GM18502 (cell line): ENCODE data around the gene TRPM2.
"Not testable (repeated sequence)": the region's sequence is repeated elsewhere in the genome, so short reads cannot be mapped to it uniquely, and the experiment has no call there.

Experiments
- ATAC-seq: cut with Tn5 transposase; IDR thresholded peaks from one replicate; pipeline ENCODE4 v1.9.1; 2021; ENCODE audit warnings: mild to moderate bottlenecking; ENCODE audit not compliant: unreplicated experiment, poor library complexity

The TRPM2 gene

DNA sequence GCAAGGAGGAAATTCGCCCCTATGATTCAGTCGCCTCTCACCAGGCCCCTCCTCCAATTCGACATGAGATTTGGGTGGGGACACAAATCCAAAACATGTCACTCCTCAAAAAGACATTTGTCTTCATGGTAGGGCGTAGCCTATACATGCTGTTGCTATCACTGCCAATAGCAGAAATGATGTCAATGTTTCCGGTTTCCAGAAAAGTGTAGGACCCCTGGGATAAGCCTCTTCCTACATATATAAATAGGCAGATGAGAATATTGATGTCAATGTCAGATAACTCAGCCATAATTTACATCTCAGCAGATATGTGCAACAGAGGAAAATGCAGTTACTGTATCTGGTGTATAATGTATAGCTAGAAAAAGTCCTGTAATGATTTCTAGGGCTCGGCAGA, 118.6 kb downstream of the TRPM2 start:
- ATAC-seq: no peak

DNA sequence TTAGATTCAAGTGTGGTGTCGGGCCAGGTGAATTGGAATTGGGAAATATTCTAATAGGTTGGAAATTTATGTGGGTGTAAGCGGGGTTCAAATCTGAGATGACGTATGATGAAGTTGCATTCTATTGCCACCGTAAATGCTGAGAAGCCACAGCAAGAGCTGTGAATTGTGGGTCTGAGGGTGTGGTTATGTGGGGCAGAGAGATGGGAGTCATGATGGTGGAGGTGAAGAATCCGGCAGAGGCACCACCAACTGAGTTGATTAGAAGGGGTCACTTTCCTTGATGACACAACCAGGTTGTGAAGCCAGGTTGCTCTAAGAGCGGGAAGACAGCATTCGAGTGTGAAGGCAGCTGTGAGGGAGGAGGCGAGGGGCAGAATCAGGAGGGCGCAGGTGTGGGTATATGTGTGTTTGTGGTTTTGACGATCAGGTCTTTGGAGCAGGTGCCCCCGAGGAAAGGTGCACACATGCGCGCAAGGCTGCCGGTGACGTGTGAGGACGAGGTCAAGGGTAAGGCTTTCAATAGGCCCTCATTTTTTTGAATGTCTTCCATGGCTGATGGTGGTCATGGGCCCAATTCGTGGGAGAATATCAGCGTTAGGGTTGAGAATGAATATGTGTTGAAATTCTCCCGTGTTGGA, 120.6 kb downstream of the TRPM2 start:
- no peak for ATAC-seq

DNA sequence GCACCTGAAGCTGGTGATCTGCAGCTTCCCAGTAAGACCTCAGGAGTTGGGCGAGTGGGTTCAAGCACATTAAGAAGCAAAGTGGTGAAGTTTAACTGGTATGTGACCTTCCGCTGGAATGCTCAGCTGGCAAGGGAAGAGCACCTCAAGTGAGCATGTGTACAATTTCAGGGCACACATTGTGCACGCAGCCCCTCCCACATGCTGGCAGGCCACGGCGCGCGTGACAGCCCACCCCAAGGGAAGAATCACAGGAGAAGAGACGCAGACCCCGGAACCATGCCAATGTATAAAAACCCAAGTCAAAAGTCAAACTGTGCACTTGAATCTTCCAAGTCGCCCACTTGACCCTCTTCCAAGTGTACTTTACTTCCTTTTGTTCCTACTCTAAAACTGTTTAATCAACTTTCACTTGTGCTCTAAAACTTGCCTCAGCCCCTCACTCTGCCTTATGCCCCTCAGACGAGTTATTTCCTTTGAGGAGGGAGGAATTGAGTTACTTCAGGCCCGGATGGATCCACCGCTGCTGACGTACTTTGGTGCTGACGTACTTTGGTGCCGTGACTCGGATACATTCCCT, 121.9 kb downstream of the TRPM2 start:
- no peak for ATAC-seq

DNA sequence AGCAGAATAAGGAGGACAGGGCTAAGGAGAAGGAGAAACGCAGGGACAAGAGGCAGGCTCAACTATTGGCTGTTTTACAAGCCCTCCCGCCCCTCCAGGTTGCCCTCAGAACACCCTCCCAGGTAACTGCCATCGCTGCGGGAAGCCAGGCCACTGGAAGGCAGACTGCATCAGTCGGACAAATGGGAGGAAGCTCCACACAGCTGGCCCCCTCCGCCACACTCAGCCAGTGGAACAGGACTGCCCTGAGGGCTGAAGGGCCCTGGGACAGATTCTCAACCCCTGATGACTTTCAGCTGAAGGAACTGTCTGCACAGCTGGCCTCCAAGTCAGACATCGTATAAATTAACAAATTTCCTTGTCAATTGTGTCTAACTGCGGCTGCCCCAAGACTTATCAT, 123.7 kb downstream of the TRPM2 start:
- no peak for ATAC-seq

DNA sequence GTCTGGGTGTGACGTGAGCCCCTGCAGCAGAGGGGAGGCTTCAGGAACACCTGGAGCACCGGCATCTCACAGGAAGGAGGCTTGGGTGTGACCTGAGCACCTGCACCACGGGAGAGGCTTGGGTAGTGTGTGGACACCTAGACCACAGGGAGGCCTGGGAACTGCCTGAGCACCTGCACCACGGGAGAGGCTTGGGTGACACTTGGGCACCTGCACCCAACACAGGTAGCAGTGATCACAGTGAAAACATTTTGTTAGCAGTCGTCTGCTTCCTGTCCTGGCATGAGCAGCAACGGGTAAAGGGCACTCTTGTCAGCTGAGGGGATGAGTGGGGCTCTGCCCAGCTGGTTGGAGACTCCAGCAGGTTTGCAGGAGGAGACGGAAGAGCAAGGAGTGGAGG, 124.3 kb downstream of the TRPM2 start:
- no peak for ATAC-seq

DNA sequence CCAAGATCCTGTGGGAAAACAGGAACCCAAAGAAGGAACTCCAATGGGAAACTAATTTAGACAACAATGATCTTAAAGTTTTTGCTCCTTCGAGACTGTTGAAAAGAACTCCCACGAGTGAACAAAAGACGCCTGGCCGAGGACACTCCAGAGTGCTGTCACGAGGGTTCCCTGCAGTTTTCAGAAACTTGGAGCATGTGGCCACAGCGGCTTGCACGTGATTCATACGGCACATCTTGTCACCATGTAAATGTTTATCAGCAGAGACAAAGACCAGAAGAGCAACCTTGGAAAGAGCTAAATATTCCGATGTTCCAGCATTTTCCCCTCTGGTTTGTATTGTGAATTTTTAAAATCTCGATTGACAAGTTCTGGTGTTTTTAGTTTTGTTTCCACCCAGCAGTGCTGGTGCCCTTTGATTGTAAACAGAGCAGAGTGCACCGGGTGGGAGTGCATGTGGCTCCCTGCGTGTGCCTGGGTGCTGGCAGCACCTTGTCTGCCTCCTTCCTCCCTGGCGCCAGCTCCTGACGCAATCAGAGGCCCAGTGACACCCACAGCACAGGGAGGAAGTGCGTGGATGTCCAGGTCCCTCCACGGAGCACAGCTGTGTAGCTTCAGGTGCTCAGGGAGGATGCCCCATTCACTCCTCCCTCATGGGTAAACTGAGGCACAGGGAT, 124.8 kb downstream of the TRPM2 start:
- ATAC-seq: no peak

DNA sequence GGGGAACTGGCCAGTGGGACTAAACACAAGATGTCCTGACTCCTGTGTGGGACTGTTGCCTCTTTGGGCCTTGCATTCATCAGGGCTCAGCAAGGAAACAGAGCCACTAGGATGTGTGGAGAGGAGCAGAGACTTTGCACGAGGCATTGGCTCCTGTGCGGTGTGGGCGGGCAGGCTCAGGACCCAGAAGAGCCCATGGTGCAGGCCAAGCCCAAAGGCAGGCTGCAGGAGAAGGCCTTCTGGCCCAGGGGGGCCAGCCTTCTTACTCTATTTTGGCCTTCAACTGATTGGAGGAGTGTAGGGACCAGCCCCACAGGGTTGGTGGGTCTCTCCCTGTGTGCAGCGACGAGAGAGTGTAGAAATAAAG, 125.4 kb downstream of the TRPM2 start:
- ATAC-seq: no peak

DNA sequence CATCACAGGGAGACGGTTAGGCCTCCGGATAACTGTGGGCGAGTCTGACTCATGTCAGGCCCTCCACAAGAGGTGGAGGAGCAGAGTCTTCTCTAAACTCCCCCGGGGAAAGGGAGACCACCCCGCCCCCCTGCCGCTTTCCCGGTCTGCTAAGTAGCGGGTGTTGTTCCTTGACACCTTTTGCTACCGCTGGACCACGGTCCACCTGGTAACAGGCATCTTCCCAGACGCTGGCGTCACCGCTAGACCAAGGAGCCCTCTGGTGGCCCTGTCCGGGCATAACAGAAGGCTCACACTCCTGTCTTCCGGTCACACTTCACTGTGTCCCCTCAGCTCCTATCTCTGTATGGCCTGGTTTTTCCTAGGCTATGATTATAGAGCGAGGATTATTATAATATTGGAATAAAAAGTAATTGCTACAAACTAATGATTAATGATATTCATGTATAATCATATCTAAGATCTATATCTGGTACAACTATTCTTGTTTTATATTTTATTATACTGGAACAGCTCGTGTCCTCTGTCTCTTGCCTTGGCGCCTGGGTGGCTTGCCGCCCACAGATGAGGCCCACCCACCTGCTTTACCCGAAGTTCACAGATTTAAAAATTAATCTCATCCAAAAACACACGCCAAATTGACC, 126.3 kb downstream of the TRPM2 start:
- ATAC-seq: not testable (repeated sequence)

DNA sequence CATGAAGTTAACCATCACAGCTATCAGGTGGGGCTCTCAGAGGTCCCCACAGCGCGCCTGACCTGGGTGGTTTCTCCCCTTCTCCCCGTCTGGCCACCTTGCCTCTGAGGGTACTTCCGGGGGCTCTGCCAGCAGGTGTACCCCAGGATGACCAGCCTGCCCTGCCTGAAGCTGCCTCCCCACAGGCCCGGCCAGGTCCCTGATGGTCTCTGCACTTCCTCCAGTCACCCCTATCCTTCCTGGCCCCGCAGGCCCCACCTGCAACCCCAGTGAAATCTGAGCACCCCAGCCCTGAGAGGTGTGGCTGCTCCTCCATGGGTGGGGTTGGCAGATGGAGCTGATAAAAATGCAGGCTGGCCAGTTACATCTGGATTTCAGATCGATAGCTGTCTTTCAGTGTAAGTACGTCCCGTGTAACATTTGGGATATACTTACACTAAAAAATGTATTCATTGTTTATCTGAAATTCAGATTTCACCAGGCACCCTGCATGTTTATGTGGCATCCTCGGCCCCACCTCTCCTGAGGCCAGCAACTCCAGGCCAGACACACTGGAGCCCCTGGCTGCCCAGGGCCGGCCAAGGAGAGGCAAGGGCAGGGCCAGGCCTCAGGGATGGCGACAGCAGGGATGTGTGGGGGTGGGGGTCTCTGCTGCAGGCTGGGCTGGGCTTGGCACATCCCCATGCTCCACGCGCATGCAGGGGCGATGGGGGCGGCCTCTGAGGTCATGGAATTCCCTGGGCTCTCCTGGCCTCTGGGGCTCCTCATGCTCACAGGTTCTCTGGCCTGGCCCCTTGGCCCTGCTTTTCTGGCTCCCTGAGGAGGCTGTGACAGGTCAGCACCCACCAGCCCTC, 127.0 kb downstream of the TRPM2 start:
- ATAC-seq: no peak

DNA sequence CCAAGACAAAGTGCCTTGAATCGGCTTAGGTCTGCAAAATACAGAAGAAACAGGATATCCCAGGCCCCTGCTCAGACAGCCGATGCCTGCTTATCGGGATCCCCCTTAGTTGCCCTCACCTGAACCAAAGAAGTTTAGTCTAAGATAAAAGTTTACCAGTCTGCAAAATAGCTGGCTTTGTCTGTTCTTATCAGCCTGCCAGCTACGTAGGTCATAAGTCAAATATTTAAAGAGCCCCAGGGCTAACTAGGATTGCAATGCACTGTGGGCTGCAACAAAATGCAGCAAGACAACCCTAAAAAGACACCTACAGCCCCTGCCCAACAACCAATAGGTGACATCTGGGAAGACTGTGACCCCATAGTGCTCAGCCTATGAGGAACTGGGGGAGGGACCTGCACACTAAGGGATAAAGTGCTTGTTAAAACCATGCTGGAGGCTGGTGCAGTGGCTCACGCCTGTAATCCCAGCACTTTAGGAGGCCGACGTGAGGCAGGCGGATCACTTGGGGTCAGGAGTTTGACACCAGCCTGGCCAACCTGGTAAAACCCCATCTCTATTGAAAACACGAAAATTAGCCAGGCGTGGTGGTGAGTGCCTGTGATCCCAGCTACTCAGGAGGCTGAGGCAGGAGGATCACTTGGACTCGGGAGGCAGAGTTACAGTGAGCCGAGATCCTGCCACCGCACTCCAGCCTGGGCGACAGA, 129.3 kb downstream of the TRPM2 start:
- no peak for ATAC-seq

DNA sequence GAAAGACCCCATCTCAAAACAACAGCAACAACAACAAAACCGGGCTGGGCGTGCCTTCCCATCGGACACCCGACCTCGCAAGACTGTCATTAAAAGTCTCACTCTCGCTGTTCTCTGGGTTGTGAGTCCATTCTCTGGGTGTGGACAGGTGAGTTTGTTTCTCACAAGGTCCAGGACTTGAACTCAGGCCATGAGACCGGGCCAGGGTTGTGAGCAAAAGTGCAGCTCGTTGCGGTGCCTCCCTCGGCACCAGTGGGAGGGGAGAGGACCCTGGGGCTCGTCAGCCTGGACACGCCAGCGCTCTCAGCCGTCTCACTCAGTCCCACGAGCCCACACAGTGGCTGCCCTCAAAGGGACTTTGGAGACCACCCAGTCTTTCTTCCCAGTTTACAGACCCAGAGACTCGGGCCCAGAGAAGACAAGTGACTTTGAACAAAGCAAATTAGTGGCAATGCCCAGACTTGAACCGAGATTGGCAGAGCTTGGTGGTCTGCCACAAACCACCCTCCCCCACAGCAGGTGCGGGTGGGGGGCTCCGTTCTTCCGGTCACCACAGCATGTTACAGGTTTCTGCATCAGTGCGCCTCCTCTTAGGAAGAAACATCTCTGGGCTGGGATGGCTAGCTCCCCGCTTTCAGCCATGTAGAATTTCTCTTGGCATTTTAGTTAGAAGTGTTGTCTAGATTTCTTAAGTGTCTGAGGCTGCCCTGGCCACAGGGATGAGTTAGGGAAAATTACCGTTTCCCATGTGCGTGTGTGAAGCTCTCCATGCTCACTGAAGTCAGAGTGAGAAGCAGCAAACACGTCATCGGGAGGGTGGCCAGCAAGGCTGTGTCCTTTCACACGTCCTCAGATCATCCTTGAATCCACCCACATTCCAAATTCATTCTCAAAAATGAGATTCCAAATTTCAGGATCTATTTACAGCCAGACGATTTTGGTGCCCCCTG, 130.1 kb downstream of the TRPM2 start:
- no peak for ATAC-seq

DNA sequence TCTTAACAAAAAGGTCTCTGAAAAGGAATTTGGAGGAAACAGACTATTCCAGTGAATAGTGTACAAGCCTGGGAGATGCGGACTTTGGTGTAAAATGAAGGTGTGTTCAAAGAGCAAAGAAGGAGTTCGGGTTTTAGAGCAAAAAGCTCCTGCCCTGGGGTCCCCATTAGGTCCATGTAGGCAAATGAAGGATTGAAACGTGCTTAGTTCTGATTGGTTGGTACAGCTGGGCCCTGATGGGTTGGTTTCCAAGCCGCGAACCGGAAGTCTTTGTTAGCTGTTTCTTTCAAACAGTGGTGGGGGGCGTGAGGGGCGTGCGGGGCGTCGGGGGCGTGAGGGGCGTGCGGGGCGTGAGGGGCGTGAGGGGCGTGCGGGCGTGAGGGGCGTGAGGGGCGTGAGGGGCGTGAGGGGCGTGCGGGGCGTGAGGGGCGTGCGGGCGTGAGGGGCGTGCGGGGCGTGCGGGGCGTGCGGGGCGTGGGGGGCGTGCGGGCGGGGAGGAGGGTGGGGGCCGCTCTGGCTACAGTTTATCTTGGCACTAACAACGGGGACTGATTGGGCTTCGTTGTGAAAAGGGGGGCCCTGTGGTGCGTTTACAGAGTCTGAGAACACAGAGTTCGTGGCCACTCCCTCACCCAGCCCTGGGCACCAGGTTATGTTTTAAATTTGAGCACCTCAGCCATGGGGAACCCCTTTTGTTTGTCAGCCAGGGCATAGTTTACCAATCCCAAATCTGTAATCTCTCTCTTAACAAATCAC, 131.3 kb downstream of the TRPM2 start:
- no peak for ATAC-seq

DNA sequence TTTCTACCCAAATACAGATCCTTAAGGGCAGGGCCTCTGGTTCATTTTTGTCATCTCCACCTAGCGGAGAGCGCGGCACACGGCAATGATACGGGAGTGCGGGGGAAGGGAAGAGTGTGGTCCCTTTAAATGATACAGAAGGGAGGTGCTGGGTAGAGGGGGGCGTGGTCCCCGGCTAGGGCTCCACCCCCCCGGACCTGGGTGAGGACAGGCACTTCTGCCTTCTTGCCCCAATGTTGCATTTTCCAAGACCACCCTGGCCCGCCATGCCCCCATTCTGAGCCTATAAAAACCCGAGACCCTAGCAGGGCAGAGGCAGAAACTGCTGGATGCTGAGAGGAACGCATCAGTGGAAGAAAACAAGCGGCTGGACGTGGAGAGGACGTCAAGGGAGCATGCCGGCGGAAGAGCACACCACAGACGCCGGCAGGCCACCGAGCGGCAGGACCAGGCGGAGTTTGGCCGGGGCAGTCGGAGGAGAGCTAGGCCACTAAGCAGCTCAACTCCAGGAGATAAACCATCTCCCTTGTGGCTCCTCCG, 131.9 kb downstream of the TRPM2 start:
- ATAC-seq: no peak

DNA sequence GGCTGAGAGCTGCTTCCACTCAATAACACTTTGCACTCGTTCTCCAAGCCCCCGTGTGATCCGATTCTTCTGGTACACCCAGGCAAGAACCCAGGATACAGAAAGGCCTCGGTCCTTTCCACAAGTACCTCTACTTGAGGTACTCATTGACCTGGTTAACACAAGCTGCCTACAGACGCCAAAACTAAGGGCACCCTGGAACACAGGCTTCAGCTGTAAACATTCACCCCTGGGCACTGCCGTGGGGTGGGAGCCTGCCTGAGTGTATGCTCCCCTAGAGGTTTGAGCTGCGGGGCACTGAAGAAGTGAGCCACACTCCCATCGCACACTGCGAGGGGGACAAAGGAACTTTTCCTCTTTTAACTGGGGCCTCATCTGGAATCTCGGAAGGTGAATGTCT, 132.4 kb downstream of the TRPM2 start:
- ATAC-seq: no peak

DNA sequence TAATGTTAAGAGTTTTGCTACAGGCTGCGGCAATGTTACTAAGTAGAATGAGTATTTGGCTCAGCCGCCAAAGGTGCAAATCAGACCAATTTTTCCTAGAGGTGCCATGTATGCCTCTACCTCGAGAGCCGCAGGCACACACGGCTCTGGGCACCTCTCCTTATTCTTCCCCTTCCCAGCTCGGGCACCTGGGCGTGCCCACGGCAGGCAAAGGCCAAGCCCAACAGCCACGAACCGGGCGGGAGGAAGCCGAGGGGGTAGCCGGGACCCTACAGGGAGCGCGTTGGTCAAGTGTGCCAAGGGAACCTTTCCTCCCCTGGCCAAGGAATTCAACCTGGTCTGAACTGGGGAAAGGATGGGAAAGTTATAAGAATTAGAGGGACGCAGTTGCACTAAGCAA, 132.9 kb downstream of the TRPM2 start:
- no peak for ATAC-seq

DNA sequence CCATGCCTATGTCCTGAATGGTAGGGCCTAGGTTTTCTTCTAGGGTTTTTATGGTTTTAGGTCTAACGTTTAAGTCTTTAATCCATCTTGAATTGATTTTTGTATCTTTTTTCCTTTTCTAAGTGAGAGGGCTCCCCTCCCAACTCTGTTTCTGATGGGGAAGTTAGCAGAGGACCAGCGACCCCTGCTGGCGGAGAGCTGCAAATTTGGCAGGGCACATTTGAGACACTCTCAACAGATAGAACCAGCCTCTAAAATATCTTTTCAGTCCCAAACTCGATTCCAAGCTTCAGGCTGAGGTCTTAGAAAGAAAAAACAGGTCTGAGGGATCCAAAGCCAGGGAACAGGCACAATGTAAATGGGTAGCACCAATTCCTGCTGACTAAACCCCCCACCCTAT, 134.4 kb downstream of the TRPM2 start:
- no peak for ATAC-seq

DNA sequence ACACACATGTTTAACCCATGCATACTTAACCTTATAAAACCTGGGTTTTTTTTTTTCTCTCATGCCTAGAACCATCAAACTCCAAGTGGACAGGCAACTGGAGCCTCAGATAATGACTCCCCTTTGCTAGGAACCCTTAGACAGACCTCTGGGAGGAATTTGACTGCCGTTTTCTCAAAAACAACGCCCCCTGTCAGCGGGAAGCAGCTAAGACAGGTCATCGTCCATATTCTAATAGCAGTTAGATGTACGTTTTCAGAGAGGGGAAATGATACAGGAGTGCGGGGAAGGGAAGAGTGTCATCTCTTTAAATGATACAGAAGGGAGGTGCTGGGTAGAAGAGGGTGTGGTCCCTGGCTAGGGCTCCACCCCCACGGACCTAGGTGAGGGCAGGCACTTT, 136.5 kb downstream of the TRPM2 start:
- no peak for ATAC-seq

DNA sequence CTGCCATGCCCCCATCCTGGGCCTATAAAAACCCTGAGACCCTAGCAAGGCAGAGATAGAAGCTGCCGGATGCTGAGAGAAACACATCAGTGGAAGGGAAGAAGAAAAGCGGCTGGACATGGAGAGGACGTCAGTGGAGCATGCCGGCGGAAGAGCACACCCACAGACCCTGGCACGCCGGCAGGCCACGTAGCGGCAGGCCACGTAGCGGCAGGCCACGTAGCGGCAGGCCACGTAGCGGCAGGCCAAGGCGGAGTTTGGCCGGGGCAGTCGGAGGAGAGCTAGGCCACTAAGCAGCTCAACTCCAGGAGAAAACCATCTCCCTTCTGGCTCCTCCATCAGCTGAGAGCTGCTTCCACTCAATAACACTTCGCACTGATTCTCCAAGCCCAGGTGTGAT, 137.0 kb downstream of the TRPM2 start:
- no peak for ATAC-seq
